Left cardiac atrium (tissue), 4 donors: ENCODE data around the gene PTCRA. TPM values are rescaled to one million over a fixed set of nuclear protein-coding genes. Genes with fewer than 3 reads are reported as not detected.
A peak's percentile ranks its signal among the peaks of the same experiment; 100 is the strongest.
"Not testable (repeated sequence)": the region's sequence is repeated elsewhere in the genome, so short reads cannot be mapped to it uniquely, and the experiment has no call there.

Source experiments
- ATAC-seq, 2 donors: fragments of 200-7000 bp; cut with Tn5 transposase; one replicate each; pipeline ENCODE4 v1.9.1; 2020; ENCODE audit warnings: mild to moderate bottlenecking in 2 of 2, moderate library complexity in 2 of 2
- DNase-seq: peaks from one replicate; pipeline ENCODE4 v3.0.0-alpha.2; 2020
- intact Hi-C, 2 donors: fragments of 100-400 bp; cut with DNase I; formaldehyde crosslinking; loops; one replicate each; pipeline versions ENCODE4 v1.14.1 to v1.15.1; 2022 to 2023
- long read RNA-seq: library from polyadenylated mRNA; unstranded; transcript quantifications from one replicate; pipeline ENCODE4 v2.0.0, GENCODE V29; 2021
- total RNA-seq, 2 donors: library from RNA; stranded (reverse); fragmentation: NEBNext Ultra II Directional; extraction: Animal tissue kit (Norgen Biotek cat#: 25700); gene quantifications; one replicate each; pipeline ENCODE4 v1.2.1, GENCODE V29; 2021
- donor health status: DM: no; HTN: yes; CAD: no.
- donor health status: DM: no; HTN: yes; CAD: no; lungs with severe emphysema.
- donor health status: DM: yes; HTN: yes; CAD: no.
- donor health status: Dilated cardiomyopathy.

The PTCRA gene
- total RNA-seq: not detected
- long read RNA-seq: 0 reads

DNA sequence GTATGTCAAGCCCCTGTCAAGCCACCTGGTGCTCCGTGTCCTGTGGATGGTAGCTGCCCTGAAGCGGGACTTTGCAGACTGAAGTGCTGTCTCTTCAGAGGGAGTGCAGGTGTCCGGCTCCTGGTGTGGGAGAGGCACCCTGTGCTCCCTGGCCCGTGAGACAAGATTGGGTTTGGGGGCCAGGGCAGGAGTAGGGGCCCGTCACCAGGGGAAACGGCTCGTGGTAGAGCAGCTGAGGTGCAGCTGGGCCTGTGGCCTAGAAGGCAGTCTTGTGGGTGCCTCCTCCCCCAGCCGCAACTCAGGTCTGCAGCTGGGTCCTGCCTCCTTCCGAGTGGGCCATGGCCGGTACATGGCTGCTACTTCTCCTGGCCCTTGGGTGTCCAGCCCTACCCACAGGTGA lies at the start of gene PTCRA:
PTCRA (plus strand) TSS at position 322 of the 400 bp plus-strand sequence; CDS start at position 339, 17 bp downstream.
- ATAC-seq: no peak
- intact Hi-C loops: no loop called here
- no peak for DNase-seq

DNA sequence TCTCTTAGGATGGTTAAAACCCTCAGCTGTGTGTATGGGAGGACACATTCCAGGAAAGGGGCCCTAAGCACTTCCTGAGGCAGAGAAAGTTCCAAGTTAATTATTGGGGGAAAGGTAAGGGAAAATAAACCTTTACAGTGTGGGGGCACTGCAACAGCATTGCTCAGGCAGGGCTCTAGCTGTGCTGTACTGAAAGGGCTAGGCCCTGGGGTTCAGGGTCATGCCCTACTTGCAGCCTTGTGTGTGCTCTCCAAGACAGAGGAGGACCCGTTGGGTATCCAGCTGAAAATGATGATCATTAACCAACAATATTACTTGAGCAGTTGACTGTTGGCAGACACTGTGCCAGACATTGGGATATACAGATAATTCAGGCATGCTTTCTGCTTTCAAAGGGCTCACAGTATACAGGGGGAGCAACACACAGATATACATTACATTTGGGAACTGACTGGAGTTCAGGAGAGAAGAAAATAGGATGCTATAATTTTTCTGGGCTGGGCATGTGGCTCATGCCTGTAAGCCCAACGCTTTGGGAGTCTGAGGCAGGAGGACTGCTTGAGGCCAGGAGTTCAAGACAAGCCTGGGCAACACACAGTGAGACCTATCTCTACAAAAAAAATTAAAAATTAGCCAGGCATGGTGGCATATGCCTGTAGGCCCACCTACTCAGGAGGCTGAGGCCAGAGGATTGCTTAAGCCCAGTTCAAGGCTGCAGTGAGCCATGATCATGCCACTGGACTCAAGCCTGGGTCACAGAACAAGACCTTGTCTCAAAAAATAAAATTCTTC lies 45.5 kb upstream of the PTCRA start:
- ATAC-seq (no peak), DNase-seq (no peak)
- intact Hi-C loops: loop anchor here in 1 of 2 donors (10.0 kb wide), 1 partner anchor 146 kb away; the partner anchor contains the start of gene PRPH2

GRCh38 chr6:42871711-42872110 lies 44.1 kb upstream of the PTCRA start:
- DNase-seq (no peak), ATAC-seq (no peak)
- intact Hi-C loops: loop anchor here in 1 of 2 donors (10.0 kb wide), 1 partner anchor 147 kb away; the partner anchor contains the start of gene PRPH2

GRCh38 chr6:42873313-42873712 lies 42.5 kb upstream of the PTCRA start:
- intact Hi-C loops: loop anchor here in 1 of 2 donors (10.0 kb wide), 1 partner anchor 149 kb away; the partner anchor contains the start of gene PRPH2
- no peak for ATAC-seq

DNA sequence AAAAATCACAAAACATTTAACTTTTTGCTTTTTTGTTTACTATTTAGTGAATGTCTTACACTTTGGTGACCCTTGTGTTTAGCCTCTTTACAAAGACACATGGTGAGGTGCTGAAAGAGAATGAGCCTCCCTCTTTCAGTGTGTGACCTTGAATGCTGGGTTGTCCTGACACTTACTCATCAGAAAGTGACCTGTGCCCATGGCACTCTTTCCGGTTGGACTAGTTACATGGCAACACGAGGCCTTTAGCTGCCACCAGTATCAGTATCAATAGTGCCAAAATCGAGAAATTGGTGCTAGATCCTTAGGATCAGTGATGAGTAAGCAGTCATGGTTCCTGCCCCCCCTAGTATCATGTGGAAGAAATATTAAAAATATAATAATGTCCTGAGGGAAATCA lies 38.2 kb upstream of the PTCRA start:
- DNase-seq (no peak), ATAC-seq (no peak)
- intact Hi-C loops: loop anchor here (2.0 to 10.0 kb wide), 3 partner anchors 130 to 217 kb away; partner anchors contain the start of genes PRPH2 (in 1 of the 2) and TBCC (in 1 of the 2)

More at GRCh38 chr6:42873313-42873712, 42.5 kb upstream of the PTCRA start:
- no peak for DNase-seq

GRCh38 chr6:42879372-42880239 lies 36.2 kb upstream of the PTCRA start, which contains the start of gene RPL7L1:
TSS of gene RPL7L1 (plus strand) at chr6:42879616. CDS start at chr6:42879911, 295 bp downstream.
- intact Hi-C loops: loop anchor here (5.0 to 10.0 kb wide), 2 partner anchors 132 to 155 kb away; partner anchors contain the start of genes PRPH2 (in 1 of the 2) and TBCC (in 1 of the 2)
- ATAC-seq (peak; percentile 97 to 98), DNase-seq (peak; percentile 81)

DNA sequence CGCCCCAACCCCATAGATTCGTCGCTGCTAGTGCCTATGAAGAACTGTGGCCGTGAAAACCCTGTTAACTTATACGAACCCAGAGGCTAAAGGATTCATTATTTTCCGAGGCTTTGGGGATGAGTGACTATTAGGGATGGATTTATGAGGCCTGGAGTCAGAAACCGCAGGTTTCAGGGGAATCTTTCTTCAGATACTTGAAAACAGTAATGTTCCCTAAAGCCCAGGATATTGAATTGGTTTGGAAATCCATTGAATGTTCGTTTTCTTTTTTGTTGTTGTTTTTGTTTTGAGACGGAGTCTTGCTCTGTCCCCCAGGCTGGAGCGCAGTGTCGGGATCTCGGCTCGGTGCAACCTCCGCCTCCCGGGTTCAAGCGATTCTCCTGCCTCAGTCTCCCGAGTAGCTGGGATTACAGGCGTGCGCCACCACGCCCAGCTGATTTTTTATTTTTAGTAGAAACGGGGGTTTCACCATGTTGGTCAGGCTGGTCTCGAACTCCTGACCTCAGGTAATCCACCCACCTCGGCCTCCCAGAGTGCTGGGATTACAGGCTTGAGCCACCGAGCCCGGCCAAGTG lies 35.5 kb upstream of the PTCRA start:
- intact Hi-C loops, ATAC-seq: not testable (repeated sequence)

DNA sequence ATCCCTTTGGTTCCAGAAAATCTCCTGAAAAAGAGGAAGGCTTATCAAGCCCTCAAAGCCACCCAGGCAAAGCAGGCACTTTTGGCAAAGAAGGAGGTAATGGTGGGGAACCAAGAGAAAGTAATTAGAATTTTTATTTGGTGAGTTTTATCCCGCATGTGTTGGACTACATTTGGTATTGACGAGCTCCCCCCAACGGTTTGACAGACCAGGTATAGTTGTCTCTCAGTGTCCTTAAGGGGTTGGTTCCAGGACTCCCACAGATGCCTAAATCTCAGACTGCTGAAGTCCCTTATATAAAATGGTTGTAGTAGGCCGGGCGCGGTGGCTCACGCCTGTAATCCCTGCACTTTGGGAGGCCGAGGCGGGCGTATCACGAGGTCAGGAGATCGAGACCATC lies 35.0 kb upstream of the PTCRA start:
- ATAC-seq, DNase-seq, intact Hi-C loops: not testable (repeated sequence)

More for the DNA sequence above, 35.5 kb upstream of the PTCRA start:
- DNase-seq: not testable (repeated sequence)

- intact Hi-C loops: no loop called here
- DNase-seq: no peak
- no peak for ATAC-seq
Measured at GRCh38 chr6:42885702-42886101, 30.2 kb upstream of the PTCRA start.

- intact Hi-C loops, ATAC-seq, DNase-seq: not testable (repeated sequence)
Measured at GRCh38 chr6:42888201-42888600, 27.7 kb upstream of the PTCRA start.

DNA sequence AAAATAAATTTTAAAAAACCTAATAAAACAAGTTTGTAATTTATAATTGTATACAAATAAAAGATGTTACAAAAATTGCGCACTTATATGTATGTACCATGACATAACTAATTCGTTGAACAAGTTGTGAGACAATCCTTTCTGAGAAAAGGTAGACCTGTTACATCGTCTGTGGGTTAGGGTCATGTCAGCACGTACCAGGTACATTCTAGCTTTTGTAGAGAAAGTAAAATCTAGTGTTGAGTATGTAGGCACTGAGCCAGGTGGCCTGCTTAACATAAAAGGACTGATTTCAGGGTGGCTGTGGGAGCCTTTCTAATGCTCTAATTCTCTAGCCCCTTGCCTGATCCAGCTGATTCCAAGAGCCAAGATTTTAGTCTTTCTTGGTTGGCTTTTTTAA lies 26.0 kb upstream of the PTCRA start:
- ATAC-seq (no peak), DNase-seq (no peak)
- intact Hi-C loops: no loop called here

DNA sequence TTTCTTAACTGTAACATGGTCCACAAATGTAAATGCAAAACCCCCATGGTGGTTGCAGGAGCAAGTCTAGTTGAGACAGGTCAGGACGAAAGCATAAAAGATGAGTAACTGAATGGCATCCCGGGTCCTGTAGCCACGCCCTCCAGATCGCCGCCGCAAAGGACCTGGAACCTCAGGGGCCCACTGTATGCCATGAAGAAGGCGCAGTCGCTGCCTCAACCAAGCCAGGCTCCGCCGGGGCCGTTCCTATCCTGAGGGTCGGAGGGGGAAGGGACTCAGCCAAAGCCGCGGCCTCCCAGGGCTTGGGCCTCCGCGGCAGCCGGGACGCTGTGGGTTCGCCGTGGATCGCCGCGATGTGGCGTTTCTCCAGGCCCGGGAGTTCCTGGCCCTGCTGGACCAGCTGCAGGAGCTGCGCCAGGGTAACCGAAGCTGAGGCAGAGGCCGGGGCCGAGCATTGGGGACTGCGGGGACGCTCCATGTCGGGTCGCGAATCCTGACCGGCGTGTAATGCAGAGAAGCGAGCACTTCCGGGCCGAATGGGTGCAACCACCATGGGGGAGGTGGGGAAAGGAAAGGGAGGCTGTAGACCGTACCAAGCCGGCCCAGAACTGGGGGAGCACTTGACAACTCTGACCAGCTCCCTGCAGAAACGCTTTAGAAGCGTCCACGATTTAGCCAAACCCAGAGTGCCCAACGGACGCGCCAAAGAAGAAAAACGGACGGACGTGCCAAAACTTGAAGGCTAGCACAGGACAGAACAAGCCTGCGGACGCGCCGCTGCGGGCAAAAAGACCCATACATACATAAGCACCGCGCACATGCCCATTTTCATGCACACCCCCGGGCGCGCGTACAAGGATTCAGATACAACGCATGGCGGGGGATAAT lies 25.3 kb upstream of the PTCRA start:
- ATAC-seq (peak; percentile 99), DNase-seq (peak; percentile 94)
- intact Hi-C loops: no loop called here

GRCh38 chr6:42891199-42891722 lies 24.6 kb upstream of the PTCRA start:
- DNase-seq (no peak), ATAC-seq (no peak)
- intact Hi-C loops: no loop called here

DNA sequence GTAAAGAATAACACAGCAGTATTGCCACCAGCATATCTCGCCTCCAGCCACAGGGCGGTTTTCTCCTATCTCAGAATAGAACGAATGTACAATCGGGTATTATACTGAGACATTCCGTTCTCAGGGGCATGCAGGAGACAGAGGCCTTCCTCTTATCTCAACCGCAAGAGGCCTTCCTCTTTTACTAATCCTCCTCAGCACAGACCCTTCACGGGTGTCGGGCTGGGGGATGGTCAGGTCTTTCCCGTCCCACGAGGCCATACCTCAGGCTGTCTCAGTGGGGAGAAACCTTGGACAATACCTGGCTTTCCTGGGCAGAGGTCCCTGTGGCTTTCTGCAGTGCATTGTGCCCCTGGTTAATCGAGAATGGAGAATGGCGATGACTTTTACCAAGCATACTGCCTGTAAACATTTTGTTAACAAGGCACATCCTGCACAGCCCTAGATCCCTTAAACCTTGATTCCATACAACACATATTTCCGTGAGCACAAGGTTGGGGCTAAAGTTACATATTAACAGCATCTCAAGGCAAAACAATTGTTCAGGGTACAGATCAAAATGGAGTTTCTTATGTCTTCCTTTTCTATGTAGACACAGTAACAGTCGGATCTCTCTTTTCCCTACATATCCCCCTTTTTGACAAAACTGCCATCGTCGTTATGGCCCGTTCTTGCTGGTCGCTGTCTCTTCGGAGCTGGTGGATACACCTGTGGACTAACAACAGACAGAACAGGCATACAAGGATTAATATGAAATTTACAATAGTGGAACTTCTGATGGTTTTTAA lies 21.6 kb upstream of the PTCRA start:
- DNase-seq, ATAC-seq, intact Hi-C loops: not testable (repeated sequence)

DNA sequence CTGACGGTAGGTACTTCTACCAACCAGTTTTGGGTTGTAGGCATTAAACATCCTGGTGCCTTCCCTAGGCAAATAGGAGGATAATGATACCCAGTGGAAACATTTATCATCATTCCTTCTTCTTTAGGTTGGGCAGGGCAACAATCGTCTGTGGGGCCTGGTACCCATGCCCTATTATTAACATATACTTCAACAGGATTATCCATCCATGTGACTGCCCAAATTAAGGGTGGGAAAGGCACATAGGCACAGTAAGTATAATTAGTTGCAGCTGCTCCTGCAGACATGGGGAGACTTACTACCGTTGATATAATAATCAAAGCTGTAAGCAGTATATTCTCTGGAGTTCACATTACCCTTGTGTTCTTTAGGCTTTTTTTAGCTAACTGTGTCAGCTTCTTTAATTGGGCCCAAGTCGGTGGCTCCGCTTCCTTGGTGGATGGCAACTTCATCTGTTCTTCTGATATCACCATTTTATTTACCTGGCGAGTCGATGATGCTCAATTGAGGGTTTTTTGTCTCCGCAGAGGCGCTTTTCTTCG lies 19.6 kb upstream of the PTCRA start:
- DNase-seq (no peak), ATAC-seq (no peak)
- intact Hi-C loops: loop anchor here in 1 of 2 donors (5.0 kb wide), 1 partner anchor 234 kb away; no protein-coding TSS in a partner anchor

DNA sequence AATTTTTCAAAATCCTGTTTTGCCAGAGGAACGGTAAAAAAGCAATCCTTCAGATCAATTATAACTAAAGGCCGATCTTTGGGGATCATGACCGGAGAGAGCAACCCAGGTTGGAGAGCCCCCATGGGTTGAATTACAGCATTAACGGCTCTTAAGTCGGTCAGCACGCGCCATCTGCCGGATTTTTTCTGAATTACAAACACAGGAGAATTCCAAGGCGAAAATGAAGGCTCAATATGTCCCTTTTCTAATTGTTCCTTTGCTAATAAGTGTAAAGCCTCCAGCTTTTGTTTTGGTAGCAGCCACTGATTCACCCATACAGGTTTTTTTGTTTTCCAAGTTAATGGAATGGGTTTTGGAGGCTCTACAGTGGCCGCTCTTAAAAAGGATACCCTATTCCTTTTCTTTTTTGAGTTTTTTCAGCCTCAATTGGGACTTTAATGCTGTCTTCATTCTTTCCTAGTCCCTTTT lies 16.9 kb upstream of the PTCRA start:
- DNase-seq (peak; percentile 66), ATAC-seq (no peak)
- intact Hi-C loops: loop anchor here in 1 of 2 donors (5.0 kb wide), 1 partner anchor 237 kb away; no protein-coding TSS in a partner anchor
